ENCODE data around the gene LIM2. TPM values are rescaled to one million over a fixed set of nuclear protein-coding genes. Genes with fewer than 3 reads are reported as not detected.

Gene LIM2
- total RNA-seq, 2 experiments from 2014 or later, result not detected

DNA sequence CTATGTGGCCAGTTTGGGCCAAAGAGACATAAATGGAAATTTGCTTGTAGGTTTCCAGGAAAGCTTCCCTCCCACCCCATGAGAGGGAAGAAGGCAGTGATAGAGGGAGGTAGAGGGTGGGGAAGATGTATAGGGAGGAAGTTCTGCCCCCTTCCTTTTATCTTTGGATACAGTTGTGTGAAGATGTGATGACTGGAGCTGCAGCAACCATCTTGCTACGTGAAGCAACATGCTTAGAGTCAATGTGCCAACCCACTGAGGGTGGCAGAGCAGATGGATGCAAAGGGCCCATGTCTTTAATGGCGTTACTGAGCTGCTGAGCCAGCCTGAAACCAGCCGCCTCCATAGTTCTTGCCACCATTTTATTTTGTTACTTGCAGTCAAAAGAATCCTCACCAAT, 56.6 kb downstream of the LIM2 start:
- POLR2A ChIA-PET, result no interaction called here
- no peak overlapping the region for H3K27ac Mint-ChIP-seq
- H3K27me3 Mint-ChIP-seq, result peaks cover 52% of the 10 kb centered on the region
- Histone ChIP-seq H3K4me3 (ENCODE audit: low read length) (no peak overlapping the region), H3K27ac (ENCODE audit: low read depth in 1 of 2, low read length in 2 of 2) (no peak overlapping the region), H3K4me1 (ENCODE audit: insufficient read depth, low read length) (peaks cover 13% of the 10 kb centered on the region), H3K9me3 (ENCODE audit: control insufficient read depth in 1 of 2, insufficient read depth in 1 of 2, low read length in 2 of 2) (peaks cover 0 to 22% of the 10 kb centered on the region in 2 experiments), H3K27me3 (ENCODE audit: control insufficient read depth in 1 of 2, insufficient read depth in 2 of 2, low read length in 2 of 2) (peaks cover 36 to 37% of the 10 kb centered on the region in 2 experiments), H3K36me3 (ENCODE audit: insufficient read depth, low read length) (no peaks in the 10 kb centered on the region)
- DNase-seq (no peak), ATAC-seq (ENCODE audit: poor library complexity) (no peak)
- no peaks in the 10 kb centered on the region for H3K9me3 Mint-ChIP-seq
- H3K4me3 Mint-ChIP-seq, result no peak overlapping the region
- H3K4me1 Mint-ChIP-seq (ENCODE audit: low read depth), result no peaks in the 10 kb centered on the region
- CTCF ChIA-PET, result no interaction called here
- no peak for TF ChIP-seq CTCF (IDR thresholded peaks at IDR 0.05)
- intact Hi-C loops (cut with DNase I, micrococcal nuclease), result no loop called here
- H3K36me3 Mint-ChIP-seq (ENCODE audit: low read depth), result no peaks in the 10 kb centered on the region

DNA sequence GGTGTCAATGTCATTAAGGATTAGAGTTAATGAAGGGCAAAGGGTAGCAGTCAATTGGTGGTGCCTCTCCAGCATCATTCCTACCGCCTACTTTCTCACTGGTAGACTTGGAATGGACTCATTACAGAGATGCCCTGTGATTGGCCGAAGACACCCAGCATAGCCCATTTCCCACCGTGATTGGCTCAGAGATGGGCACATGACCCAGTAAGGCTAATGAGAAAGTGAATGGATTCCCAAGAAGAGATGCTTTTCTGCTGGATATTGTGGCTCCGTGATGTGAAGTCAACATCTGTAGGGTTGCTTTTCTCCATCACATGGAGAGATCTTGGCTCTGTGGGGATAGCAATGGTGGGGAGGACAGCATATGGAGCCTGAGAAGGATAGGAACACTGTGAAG, 57.4 kb downstream of the LIM2 start:
- Mint-ChIP-seq H3K27me3 (peaks cover 60% of the 10 kb centered on the region), H3K36me3 (ENCODE audit: low read depth) (no peaks in the 10 kb centered on the region), H3K27ac (no peak overlapping the region), H3K9me3 (no peaks in the 10 kb centered on the region), H3K4me3 (no peak overlapping the region), H3K4me1 (ENCODE audit: low read depth) (no peaks in the 10 kb centered on the region)
- Histone ChIP-seq H3K36me3 (ENCODE audit: insufficient read depth, low read length) (no peaks in the 10 kb centered on the region), H3K27ac (ENCODE audit: low read depth in 1 of 2, low read length in 2 of 2) (no peak overlapping the region), H3K9me3 (ENCODE audit: control insufficient read depth in 1 of 2, insufficient read depth in 1 of 2, low read length in 2 of 2) (peaks cover 0 to 22% of the 10 kb centered on the region in 2 experiments), H3K27me3 (ENCODE audit: control insufficient read depth in 1 of 2, insufficient read depth in 2 of 2, low read length in 2 of 2) (peaks cover 40 to 45% of the 10 kb centered on the region in 2 experiments), H3K4me1 (ENCODE audit: insufficient read depth, low read length) (peaks cover 13% of the 10 kb centered on the region), H3K4me3 (ENCODE audit: low read length) (no peak overlapping the region)
- no peak for TF ChIP-seq CTCF (IDR thresholded peaks at IDR 0.05)
- POLR2A ChIA-PET, result no interaction called here
- no peak for ATAC-seq (ENCODE audit: poor library complexity)
- DNase-seq, result no peak
- CTCF ChIA-PET, result no interaction called here
- intact Hi-C loops (cut with DNase I, micrococcal nuclease), result no loop called here

Other genes starting within 250 kb of the LIM2 start
- gene SIGLEC7, start 245.7 kb downstream of the LIM2 start, total RNA-seq, result under 1 TPM in 1 of 2 experiments, not detected in 1; 0.20 TPM
- 1 to 10 TPM in 1 of 2 experiments, under 1 TPM in 1; 0.60 to 1.7 TPM for gene CD33, start 162.9 kb downstream of the LIM2 start, total RNA-seq
- gene SIGLECL1, start 136.9 kb downstream of the LIM2 start, total RNA-seq, result not detected
- gene IGLON5, start 76.3 kb downstream of the LIM2 start, total RNA-seq, result not detected
- under 1 TPM; 0.11 to 0.14 TPM for gene VSIG10L, start 45.8 kb downstream of the LIM2 start, total RNA-seq
- 10 to 100 TPM; 29.7 to 30.1 TPM for gene ETFB, start 21.6 kb downstream of the LIM2 start, total RNA-seq
- gene CLDND2, start 19.0 kb downstream of the LIM2 start, total RNA-seq, result under 1 TPM; 0.60 to 0.84 TPM
- 1 to 10 TPM; 6.2 to 7.2 TPM for gene NKG7, start 15.3 kb downstream of the LIM2 start, total RNA-seq
- gene C19orf84, start 2.6 kb upstream of the LIM2 start, total RNA-seq, result not detected
- under 1 TPM; 0.39 to 0.58 TPM for gene SIGLEC10, start 29.7 kb upstream of the LIM2 start, total RNA-seq
- not detected for gene SIGLEC8, start 70.5 kb upstream of the LIM2 start, total RNA-seq
- not detected for gene CEACAM18, start 90.6 kb upstream of the LIM2 start, total RNA-seq
- not detected for gene SIGLEC12, start 113.8 kb upstream of the LIM2 start, total RNA-seq
- under 1 TPM; 0.14 to 0.36 TPM for gene SIGLEC6, start 143.7 kb upstream of the LIM2 start, total RNA-seq
- gene ZNF175, start 183.3 kb upstream of the LIM2 start, total RNA-seq, result 1 to 10 TPM; 1.1 to 1.9 TPM
- gene SIGLEC5, start 242.4 kb upstream of the LIM2 start, total RNA-seq, result not detected